ENCODE data around the gene PNMT.

DNA sequence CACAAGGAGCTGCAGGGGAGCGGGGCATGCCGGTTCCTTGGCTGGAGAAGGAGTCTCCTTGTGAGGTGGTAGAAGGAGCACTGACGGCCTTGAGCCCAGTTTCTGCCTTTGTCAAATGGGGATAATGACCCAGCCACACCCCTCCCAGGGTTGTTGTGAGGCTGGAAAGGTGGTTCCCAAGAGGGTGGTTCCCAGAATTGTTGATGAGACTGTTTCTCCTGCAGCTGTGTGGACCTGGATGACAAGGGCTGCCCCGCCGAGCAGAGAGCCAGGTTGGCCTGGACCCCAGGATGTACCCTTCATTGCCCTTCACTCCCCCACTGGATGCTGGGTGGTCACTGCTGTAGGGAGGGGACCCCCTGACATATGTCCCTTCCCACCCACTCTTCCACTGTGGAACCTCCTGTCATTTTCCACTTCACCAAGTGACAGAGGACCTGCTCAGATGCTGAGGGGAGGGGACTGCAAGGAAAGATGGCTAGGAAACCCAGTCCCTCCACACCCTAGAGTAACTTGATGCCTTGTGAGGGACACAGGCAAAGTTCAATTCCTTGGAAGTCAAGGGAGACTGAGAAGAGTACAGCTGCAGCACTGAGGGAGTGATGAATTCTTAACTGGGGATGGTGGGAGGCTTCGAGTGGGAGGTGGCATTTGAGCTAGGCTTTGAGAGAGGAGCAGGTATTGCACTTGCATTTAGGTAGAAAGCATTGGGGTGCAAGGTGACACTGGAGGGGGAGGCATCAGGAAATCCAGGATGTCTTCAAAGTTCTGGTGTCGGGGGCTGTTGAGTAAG, 51.5 kb downstream of the PNMT start:
- TF ChIP-seq GTF2F1 (IDR thresholded peaks at IDR 0.05; ENCODE audit: low read length) = no peak
- TF ChIP-seq DPF2 (CRISPR knock-in tag; IDR thresholded peaks at IDR 0.05; ENCODE audit: borderline replicate concordance, low read depth) = no peak
